ENCODE results near the gene TSPYL2.
A peak's percentile ranks its signal among the peaks of the same experiment; 100 is the strongest.

- TF ChIP-seq CTCF (IDR thresholded peaks at IDR 0.05): no peak
- TF ChIP-seq POLR2A (IDR thresholded peaks at IDR 0.05): peak in 1 of 2 donors; percentile 18
Observed at GRCh38 chrX:53093748-53094581, 11.8 kb downstream of the TSPYL2 start, which contains the start of gene KANTR.
